ENCODE results near the gene CDH11. TPM values are rescaled to one million over a fixed set of nuclear protein-coding genes. Genes with fewer than 3 reads are reported as not detected.

CDH11 gene
- polyA plus RNA-seq, 1 donor (not counting 4 experiments of a cell fraction or from before 2014, with no cell fraction given) = 36.8 TPM

GRCh38 chr16:64974381-64974780 is 147.5 kb downstream of the CDH11 start:
- TF ChIP-seq CTCF (optimal IDR thresholded peaks at IDR 0.05 in 1 of 3, IDR thresholded peaks at IDR 0.05 in 1 of 3, conservative IDR thresholded peaks at IDR 0.05 in 1 of 3; ENCODE audit: extremely low read depth in 1 of 3, insufficient read depth in 2 of 3, low read length in 3 of 3) (no peak), EZH2 (IDR thresholded peaks at IDR 0.05; ENCODE audit: low read length) (no peak)
- Histone ChIP-seq H3K36me3 (ENCODE audit: control insufficient read depth in 2 of 2, extremely low read depth in 1 of 2, insufficient read depth in 2 of 2, low read length in 2 of 2) (no peaks in the 10 kb centered on the region), H3K4me3 (ENCODE audit: control insufficient read depth in 2 of 3, extremely low read depth in 1 of 3, insufficient read depth in 2 of 3, low read depth in 1 of 3, low read length in 3 of 3) (no peak overlapping the region), H3K27me3 (ENCODE audit: control insufficient read depth, extremely low read depth, insufficient read depth, low read length) (no peaks in the 10 kb centered on the region), H4K20me1 (ENCODE audit: control insufficient read depth, extremely low read depth, insufficient read depth, low read length) (no peaks in the 10 kb centered on the region), H3K9me1 (ENCODE audit: control insufficient read depth, extremely low read depth, insufficient read depth, low read length) (no peaks in the 10 kb centered on the region), H3K27ac (ENCODE audit: control insufficient read depth, insufficient read depth, low read length) (no peak overlapping the region), H3K4me2 (ENCODE audit: control insufficient read depth, extremely low read depth, insufficient read depth, low read depth, low read length) (no peak overlapping the region), H3K9me3 (ENCODE audit: control insufficient read depth, low read depth, low read length) (no peaks in the 10 kb centered on the region), H3K4me1 (ENCODE audit: control insufficient read depth, extremely low read depth, insufficient read depth, low read length) (no peaks in the 10 kb centered on the region), H2AFZ (ENCODE audit: control insufficient read depth, low read length) (no peak overlapping the region), H3K9ac (ENCODE audit: control insufficient read depth, extremely low read depth, insufficient read depth, low read length) (no peak overlapping the region), H3K79me2 (ENCODE audit: control insufficient read depth, insufficient read depth, low read length) (no peaks in the 10 kb centered on the region)
- dilution Hi-C loops (cut with MboI; ENCODE audit: extremely low pct_ligation_motif_present, low sequenced_read_pairs) = no loop called here
- DNase-seq (ENCODE audit: low read depth, low spot score) = no peak
- FAIRE-seq = no peak

GRCh38 chr16:64973171-64973570 is 148.7 kb downstream of the CDH11 start:
- Histone ChIP-seq H3K9ac (ENCODE audit: control insufficient read depth, extremely low read depth, insufficient read depth, low read length) (no peak overlapping the region), H3K4me1 (ENCODE audit: control insufficient read depth, extremely low read depth, insufficient read depth, low read length) (no peaks in the 10 kb centered on the region), H3K9me1 (ENCODE audit: control insufficient read depth, extremely low read depth, insufficient read depth, low read length) (no peaks in the 10 kb centered on the region), H3K9me3 (ENCODE audit: control insufficient read depth, low read depth, low read length) (no peaks in the 10 kb centered on the region), H3K79me2 (ENCODE audit: control insufficient read depth, insufficient read depth, low read length) (no peaks in the 10 kb centered on the region), H3K27me3 (ENCODE audit: control insufficient read depth, extremely low read depth, insufficient read depth, low read length) (no peaks in the 10 kb centered on the region), H3K36me3 (ENCODE audit: control insufficient read depth in 2 of 2, extremely low read depth in 1 of 2, insufficient read depth in 2 of 2, low read length in 2 of 2) (no peaks in the 10 kb centered on the region), H3K4me3 (ENCODE audit: control insufficient read depth in 2 of 3, extremely low read depth in 1 of 3, insufficient read depth in 2 of 3, low read depth in 1 of 3, low read length in 3 of 3) (no peak overlapping the region), H3K27ac (ENCODE audit: control insufficient read depth, insufficient read depth, low read length) (no peak overlapping the region), H3K4me2 (ENCODE audit: control insufficient read depth, extremely low read depth, insufficient read depth, low read depth, low read length) (no peak overlapping the region), H4K20me1 (ENCODE audit: control insufficient read depth, extremely low read depth, insufficient read depth, low read length) (no peaks in the 10 kb centered on the region), H2AFZ (ENCODE audit: control insufficient read depth, low read length) (no peak overlapping the region)
- dilution Hi-C loops (cut with MboI; ENCODE audit: extremely low pct_ligation_motif_present, low sequenced_read_pairs) = no loop called here
- DNase-seq (ENCODE audit: low read depth, low spot score) (no peak), FAIRE-seq (no peak)
- TF ChIP-seq CTCF (optimal IDR thresholded peaks at IDR 0.05 in 1 of 3, IDR thresholded peaks at IDR 0.05 in 1 of 3, conservative IDR thresholded peaks at IDR 0.05 in 1 of 3; ENCODE audit: extremely low read depth in 1 of 3, insufficient read depth in 2 of 3, low read length in 3 of 3) (no peak), EZH2 (IDR thresholded peaks at IDR 0.05; ENCODE audit: low read length) (no peak)
